IPS-15b (cell line): Measurements from ENCODE around the gene ADCY1.

Source experiments
- H3K27me3 ChIP-seq: one replicate; pipeline ENCODE4 v1.6.1; 2013; ENCODE audit warnings: low read length; ENCODE audit not compliant: control insufficient read depth, insufficient read depth
- H3K36me3 ChIP-seq: one replicate; pipeline ENCODE4 v1.6.1; 2013; ENCODE audit warnings: low read length; ENCODE audit not compliant: control insufficient read depth, insufficient read depth
- H3K4me1 ChIP-seq: one replicate; pipeline ENCODE4 v1.6.1; 2013; ENCODE audit warnings: mild to moderate bottlenecking, low read length; ENCODE audit not compliant: control insufficient read depth, insufficient read depth
- H3K4me3 ChIP-seq: one replicate; pipeline ENCODE4 v1.5.1; 2013; ENCODE audit warnings: low read depth, low read length
- H3K9ac ChIP-seq: one replicate; pipeline ENCODE4 v1.6.1; 2013; ENCODE audit warnings: low read depth, mild to moderate bottlenecking, low read length
- H3K9me3 ChIP-seq: one replicate; pipeline ENCODE4 v1.6.1; 2013; ENCODE audit warnings: mild to moderate bottlenecking, low read length; ENCODE audit not compliant: control insufficient read depth, insufficient read depth

Gene ADCY1

DNA sequence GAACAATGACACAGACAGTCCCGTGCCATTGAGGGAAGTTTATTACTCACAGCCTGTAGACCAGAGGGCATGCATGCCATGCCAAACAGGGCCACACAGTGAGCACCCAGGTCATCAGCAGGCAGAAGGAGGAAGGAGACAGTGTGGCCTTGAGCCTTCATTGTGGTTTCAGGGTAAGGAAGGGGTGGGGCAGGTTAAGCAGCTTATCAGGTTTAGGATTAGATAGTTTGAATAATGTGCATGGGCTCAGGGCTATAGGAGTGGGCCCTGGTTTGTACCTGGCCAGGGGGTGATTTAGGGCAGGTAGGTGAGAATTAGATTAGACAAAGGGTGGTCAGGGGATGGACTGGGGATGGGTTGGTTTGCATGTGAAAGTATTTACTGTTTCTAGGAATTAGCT, 67.9 kb downstream of the ADCY1 start:
- H3K36me3 ChIP-seq, result no peaks in the 10 kb centered on the region
- H3K27me3 ChIP-seq, result no peaks in the 10 kb centered on the region
- no peaks in the 10 kb centered on the region for H3K9me3 ChIP-seq
- no peak overlapping the region for H3K4me3 ChIP-seq
- no peaks in the 10 kb centered on the region for H3K4me1 ChIP-seq
- H3K9ac ChIP-seq, result no peak overlapping the region

DNA sequence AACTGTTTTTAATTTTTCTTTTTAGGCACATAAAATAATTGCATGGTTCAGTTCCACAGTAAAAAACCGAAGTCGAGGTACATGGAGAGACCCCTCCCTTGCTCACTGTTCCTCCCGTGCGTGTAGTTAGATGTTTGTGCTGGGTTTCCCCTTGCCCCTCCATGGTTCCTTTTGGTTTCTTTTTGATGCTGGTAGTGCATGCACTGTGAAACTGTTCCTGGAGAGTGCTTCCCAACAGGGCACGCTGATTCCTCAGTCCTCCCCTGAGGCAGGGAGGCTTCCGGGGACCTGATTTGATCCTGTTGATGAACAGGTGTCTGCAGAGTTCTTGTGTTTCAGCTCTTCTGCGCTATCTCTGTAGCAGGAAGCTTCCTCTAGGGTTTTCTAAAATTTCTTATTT, 69.5 kb downstream of the ADCY1 start:
- peaks cover 4% of the 10 kb centered on the region for H3K36me3 ChIP-seq
- H3K9me3 ChIP-seq, result no peaks in the 10 kb centered on the region
- no peaks in the 10 kb centered on the region for H3K27me3 ChIP-seq
- H3K4me3 ChIP-seq, result no peak overlapping the region
- H3K9ac ChIP-seq, result no peak overlapping the region
- no peaks in the 10 kb centered on the region for H3K4me1 ChIP-seq

DNA sequence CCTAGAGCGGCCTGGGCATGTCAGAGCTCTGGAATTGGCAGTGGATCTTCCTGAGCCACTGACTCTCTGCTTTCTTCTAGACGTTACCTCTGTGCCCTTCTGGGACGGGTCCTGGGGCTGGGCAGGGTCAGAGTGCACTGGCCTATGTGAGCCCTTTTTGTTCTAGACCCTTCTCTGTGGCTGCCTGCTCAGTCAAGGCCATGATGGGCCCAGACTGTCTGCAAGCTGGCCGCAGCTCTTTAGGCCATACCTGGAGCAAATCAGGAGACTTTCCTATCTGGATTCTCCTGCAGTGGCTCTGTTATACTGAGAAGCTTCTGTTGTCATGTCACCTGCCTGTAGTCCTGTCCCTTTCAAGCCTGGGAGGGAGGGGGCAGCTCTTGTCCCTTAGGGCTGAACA, 70.1 kb downstream of the ADCY1 start:
- no peaks in the 10 kb centered on the region for H3K4me1 ChIP-seq

DNA sequence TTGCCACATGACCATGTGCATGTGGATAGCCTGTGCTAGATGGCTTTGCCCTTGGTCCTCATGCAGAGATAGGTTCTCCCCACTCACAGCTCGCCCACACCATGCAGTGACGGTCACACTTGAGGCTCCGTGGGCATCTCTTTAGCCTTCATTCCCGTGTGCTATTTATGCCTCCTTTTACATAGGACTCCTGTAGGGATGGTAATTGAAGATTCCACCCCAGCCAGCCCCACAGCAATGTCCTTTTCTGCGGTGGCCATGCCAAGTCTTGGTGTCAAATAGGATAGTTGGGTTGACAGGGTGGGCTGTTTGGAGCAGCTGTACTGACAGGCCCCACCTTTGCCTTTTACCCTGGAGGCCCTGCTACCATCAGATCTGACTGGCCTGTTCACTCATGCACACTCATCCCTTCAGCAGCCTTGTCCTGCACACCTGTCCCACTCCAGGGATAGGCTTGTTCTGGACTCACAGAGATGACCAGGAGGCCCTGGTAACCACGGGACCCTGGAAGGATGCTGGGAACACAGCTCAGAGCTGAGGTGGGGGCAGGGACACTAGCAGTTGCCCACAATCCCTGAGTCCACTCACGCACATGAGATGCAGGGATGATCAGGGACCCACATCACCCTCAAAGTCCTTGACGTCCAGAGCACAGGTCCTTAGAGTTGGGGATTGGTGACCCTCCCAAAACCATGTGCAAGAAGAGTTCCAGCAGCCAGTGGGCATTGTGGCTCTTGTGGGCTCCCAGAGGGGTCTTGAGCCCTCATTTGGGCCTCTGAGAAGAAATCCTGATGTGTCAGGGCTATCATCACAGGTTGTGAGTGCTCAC, 71.2 kb downstream of the ADCY1 start:
- H3K36me3 ChIP-seq, result peaks cover 5% of the 10 kb centered on the region
- H3K9me3 ChIP-seq, result no peaks in the 10 kb centered on the region
- H3K27me3 ChIP-seq, result no peaks in the 10 kb centered on the region
- no peak overlapping the region for H3K9ac ChIP-seq
- H3K4me3 ChIP-seq, result no peak overlapping the region
- H3K4me1 ChIP-seq, result no peaks in the 10 kb centered on the region

More for the DNA sequence above, 70.1 kb downstream of the ADCY1 start:
- Histone ChIP-seq H3K9ac (no peak overlapping the region), H3K36me3 (peaks cover 5% of the 10 kb centered on the region), H3K27me3 (no peaks in the 10 kb centered on the region), H3K4me3 (no peak overlapping the region), H3K9me3 (no peaks in the 10 kb centered on the region)

DNA sequence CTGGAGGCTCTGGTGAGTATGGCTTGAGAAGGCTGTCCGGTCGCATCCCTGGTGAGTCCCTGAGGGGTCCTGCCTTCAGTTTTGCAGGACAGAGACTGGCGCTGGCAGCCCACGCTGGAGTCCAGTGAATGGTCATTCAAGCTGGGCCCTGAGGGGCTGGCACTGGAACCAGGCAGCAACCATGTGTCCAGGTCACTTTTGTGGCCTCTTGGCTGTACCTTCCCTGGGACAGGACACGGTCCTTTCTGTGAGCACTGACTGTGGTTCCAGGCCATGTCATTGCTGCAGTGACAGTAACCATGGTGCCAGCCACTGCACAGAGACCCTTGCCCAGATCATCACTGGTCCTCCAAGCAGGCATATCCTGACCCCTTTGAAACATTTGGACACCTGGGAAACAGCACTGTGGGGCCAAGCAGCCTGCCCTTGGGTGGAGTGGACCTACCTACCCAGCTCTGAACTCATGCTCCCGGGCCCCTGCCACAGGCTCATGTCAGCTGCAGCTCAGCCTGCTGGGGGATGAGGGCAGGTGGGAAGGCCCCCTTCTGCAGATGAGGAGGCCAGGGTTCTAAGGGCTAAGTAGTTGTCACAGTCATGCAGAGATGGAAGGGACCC, 72.1 kb downstream of the ADCY1 start:
- Histone ChIP-seq H3K4me3 (no peak overlapping the region), H3K36me3 (peaks cover 14% of the 10 kb centered on the region), H3K27me3 (no peaks in the 10 kb centered on the region), H3K4me1 (no peaks in the 10 kb centered on the region), H3K9ac (no peak overlapping the region), H3K9me3 (no peaks in the 10 kb centered on the region)

DNA sequence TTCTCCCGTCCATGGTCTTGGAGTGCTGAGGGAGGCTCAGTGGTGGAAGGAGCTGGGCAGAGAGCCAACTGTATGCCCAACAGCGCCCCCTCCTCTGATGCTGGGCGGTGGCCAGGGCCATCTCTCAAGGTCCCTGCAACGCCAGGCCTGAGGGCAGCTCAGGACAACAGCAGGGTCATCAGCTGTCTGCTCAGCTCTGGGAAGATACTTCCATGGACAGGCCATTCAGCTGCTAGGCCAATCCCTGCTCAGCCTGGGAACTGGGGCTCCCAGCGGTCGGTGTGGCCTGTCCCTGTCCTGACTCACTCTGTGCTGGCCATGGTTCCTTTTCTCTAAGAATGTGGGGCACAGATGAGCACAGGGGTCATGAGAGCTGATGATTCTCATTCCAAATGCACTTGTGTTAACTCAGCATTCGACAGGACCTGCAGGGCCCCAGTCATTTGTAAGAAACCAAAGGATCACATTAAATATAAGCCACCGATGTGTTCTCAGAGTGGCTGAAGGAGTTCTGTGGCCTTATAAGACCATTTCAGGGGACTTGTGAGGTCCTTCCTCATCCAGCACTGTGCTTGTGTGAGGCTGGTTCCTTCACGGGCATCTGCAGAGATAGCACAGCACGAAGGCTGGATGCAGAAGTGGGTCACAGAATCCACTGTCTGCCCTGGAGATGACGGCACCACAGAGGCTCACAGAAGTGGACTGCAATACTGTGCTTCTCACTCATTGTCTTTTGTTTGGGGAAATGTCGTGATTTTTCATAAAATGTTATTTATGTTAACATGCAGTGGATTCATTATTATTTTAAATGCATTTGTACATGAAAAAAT, 73.0 kb downstream of the ADCY1 start:
- peaks cover 14% of the 10 kb centered on the region for H3K36me3 ChIP-seq
- no peak overlapping the region for H3K9ac ChIP-seq
- H3K9me3 ChIP-seq, result no peaks in the 10 kb centered on the region
- H3K27me3 ChIP-seq, result no peaks in the 10 kb centered on the region
- H3K4me3 ChIP-seq, result no peak overlapping the region
- H3K4me1 ChIP-seq, result no peaks in the 10 kb centered on the region

DNA sequence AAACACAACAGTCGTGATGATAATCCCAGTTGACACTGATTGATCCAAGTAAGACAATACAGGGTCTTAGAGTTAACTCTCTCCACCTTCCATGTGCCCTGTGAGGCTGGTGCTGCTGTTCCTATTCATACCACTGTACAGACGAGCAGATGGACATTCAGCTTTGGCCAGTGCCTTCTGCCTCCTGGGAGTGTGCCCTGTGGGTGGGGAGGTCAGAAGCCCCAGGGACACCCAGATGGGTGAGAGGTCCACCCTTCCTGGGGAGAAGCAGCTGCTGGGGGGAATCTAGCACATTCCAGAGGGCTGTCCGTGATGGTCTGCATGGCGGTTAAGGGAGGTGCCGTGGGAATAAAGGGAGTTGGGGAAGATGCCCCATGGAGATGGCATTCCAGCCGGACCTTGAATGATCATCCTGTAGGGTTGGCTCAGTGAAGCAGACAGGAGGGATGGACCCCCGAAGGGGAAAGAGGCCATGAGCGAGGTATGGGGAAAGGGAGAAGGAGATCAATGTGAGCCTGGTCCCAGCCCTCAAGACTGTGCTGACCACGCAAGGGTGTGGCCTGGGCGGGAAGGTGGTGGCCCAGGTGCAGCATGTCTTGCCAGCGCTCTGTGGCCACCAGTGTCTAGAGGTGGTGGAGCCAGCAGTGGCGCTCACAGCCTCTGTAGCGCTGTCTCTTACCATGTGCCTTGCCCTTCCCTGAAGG, 74.0 kb downstream of the ADCY1 start:
- Histone ChIP-seq H3K9me3 (no peaks in the 10 kb centered on the region), H3K27me3 (no peaks in the 10 kb centered on the region), H3K4me3 (no peak overlapping the region)

DNA sequence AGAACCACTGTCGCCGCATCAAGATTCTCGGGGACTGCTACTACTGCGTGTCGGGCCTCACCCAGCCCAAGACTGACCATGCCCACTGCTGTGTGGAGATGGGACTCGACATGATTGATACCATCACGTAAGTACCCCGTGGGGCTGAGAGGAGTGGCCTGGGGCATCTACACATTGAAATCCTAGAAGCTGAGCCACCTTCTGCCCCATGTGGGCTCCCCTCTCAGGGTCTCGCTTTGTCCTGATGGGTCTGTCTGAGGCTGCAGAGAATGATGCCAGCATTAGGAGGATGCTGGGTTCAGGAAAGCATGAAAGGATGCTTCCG, 74.5 kb downstream of the ADCY1 start:
- no peak overlapping the region for H3K4me3 ChIP-seq
- H3K9me3 ChIP-seq, result no peaks in the 10 kb centered on the region
- peaks cover 14% of the 10 kb centered on the region for H3K36me3 ChIP-seq
- H3K9ac ChIP-seq, result no peak overlapping the region
- H3K4me1 ChIP-seq, result no peaks in the 10 kb centered on the region
- no peaks in the 10 kb centered on the region for H3K27me3 ChIP-seq

More for the DNA sequence above, 74.0 kb downstream of the ADCY1 start:
- Histone ChIP-seq H3K36me3 (peaks cover 14% of the 10 kb centered on the region), H3K9ac (no peak overlapping the region), H3K4me1 (no peaks in the 10 kb centered on the region)

DNA sequence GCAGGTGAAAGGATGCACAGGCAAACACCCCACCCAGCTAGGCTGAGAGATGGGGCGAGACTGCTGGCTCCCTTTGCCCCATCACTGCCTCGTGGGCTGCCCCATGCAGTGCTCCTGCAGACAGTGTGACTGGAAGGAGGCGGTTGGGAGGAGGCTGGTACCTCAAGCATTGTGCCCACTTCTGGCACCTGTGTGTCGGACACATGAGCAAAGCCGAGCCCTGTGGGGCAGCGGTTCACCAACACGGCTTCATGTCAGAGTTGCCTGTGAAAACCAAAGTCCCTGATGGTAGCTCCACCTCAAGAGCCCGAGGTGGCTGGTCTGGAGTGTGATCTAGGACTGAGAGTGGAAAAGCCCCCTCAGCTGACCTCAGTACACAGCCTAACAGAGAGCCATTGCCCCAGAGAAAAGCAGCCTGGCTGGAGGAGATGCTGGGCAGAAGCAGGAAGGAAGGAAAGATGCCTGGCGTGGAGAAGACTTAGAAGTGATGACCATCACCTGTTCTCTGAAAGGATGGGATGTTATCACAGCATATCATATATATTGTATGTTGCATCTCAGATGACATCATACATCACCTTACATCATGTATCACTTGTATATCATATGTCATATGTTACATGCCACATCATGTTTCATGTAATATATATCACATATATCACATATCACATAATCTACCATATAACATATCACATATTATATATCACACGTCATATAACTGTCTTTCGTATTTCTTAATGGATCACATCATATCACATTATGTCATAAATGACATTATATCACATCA, 75.6 kb downstream of the ADCY1 start:
- Histone ChIP-seq H3K36me3 (peaks cover 14% of the 10 kb centered on the region), H3K4me3 (no peak overlapping the region), H3K9ac (no peak overlapping the region), H3K4me1 (no peaks in the 10 kb centered on the region), H3K9me3 (no peaks in the 10 kb centered on the region), H3K27me3 (no peaks in the 10 kb centered on the region)

DNA sequence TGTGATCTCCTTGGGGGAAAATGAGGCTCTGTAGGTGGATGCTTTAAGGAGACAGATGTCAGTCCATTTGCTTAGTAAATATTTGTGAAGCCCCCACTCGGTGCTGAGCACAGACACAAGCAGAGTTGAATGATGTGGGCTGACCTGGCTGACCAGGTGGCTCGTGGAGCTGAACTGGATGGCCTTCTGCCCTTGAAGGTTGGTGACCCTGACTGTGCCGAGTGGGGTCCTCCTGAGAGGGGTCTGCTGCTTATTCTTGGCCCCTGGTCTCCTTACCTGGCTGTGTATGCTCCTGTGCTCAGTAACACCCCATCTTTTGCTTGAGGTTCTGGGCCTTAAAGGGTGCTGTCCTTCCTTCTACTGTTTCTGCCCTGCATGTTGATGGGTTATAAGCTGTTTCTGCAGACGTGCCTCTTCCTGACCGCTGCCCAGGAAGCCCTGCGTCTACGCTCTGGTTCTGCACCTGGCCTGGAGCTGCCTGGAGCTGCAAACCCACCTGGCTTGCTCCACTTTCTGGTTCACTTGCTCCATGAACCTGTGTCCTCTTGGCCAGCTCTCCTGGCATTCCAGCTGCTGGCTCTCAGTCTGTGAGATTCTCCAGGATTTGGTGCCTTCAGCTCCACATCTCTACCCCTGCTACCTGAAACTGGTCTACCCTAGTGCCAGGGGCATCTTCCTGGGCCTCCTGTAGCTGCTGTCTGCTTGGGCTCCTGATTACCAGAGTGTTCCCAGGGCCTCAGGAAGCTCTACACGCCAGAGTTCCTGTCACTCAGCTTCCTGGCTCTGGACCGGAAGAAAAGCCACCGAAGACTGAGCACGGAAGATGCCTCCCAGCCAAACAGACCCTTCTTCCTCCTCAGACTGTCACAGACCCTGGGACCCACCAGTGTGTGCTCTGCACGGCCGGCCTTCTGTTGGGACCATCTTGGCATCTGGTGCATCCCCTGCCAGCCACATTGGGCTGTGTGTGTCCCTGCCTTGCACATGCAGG, 76.5 kb downstream of the ADCY1 start:
- Histone ChIP-seq H3K36me3 (peaks cover 14% of the 10 kb centered on the region), H3K4me3 (no peak overlapping the region), H3K9ac (no peak overlapping the region), H3K4me1 (no peaks in the 10 kb centered on the region), H3K27me3 (no peaks in the 10 kb centered on the region), H3K9me3 (no peaks in the 10 kb centered on the region)
